Immature natural killer cell (primary cell): ENCODE data around the gene RBM14. TPM values are rescaled to one million over a fixed set of nuclear protein-coding genes. Genes with fewer than 3 reads are reported as not detected.

ENCODE experiments used
- DNase-seq, 3 donors: peaks; one replicate each; pipeline ENCODE4 v3.0.0; 2022; ENCODE audit warnings: mixed read lengths in 1 of 3
- H3K27ac Mint-ChIP-seq, 6 donors: one replicate each; pipeline ENCODE4 v1.8.0; 2020; ENCODE audit warnings: mixed read lengths in 6 of 6, mild to moderate bottlenecking in 5 of 6, inconsistent platforms in 4 of 6, moderate library complexity in 3 of 6
- H3K27me3 Mint-ChIP-seq, 3 donors: one replicate each; pipeline ENCODE4 v1.8.0; 2020 to 2021; ENCODE audit warnings: low read depth in 3 of 3, mild to moderate bottlenecking in 3 of 3, mixed read lengths in 3 of 3, moderate library complexity in 3 of 3, inconsistent platforms in 1 of 3
- H3K36me3 Mint-ChIP-seq, 3 donors: one replicate each; pipeline ENCODE4 v1.8.0; 2020; ENCODE audit warnings: mixed read lengths in 3 of 3, inconsistent platforms in 2 of 3, mild to moderate bottlenecking in 2 of 3
- H3K4me1 Mint-ChIP-seq, 2 donors: one replicate each; pipeline ENCODE4 v1.8.0; 2020; ENCODE audit warnings: inconsistent platforms in 2 of 2, mild to moderate bottlenecking in 2 of 2, mixed read lengths in 2 of 2, moderate library complexity in 1 of 2
- H3K4me3 Mint-ChIP-seq, 5 donors: one replicate each; pipeline ENCODE4 v1.8.0; 2020; ENCODE audit warnings: mild to moderate bottlenecking in 5 of 5, mixed read lengths in 5 of 5, inconsistent platforms in 3 of 5, moderate library complexity in 3 of 5
- H3K9me3 Mint-ChIP-seq, 6 donors: one replicate each; pipeline ENCODE4 v1.8.0; 2020; ENCODE audit warnings: mild to moderate bottlenecking in 6 of 6, mixed read lengths in 6 of 6, inconsistent platforms in 4 of 6, moderate library complexity in 3 of 6
- polyA plus RNA-seq, 3 donors: library from polyadenylated mRNA; unstranded; fragments of 300-500 nt; fragmentation: Illumina TruSeq; gene quantifications; one replicate each; pipeline ENCODE4 v1.2.3, GENCODE V29; 2021

Gene RBM14
- polyA plus RNA-seq, 3 donors from 2014 or later: 51.7 to 96.6 (median 73.2) TPM

DNA sequence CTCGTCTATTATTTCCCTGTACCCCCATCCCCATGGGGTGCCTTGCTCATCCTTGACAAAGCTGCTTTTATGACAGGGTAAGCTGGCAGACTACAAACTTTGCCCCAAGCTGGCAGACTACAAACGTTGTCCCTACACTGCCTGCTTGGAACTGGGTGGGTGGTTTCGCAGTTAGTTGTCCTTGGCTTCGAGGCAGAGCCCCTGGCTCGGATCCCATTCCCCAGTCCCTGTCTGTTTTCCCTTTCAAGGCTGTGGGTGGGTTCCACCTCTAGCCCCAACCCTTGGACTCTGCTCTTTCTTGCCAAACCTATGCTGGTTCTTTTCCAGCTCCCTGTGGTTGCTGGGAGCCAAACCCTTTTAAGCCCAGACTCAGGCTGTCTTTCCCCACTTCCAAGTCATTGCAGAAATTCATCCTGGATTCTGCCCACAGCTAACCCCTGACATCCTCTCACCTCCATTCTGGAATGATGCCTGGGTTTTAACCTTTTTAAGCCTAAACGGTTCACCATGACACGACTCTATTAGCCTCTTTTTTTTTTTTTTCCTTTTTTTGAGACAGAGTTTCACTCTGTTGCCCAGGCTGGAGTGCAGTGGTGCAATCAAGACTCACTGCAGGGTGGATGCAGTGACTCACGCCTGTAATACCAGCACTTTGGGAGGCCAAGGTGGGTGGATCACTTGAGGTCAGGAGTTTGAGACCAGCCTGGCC lies 9.2 kb upstream of the RBM14 start:
- no peak overlapping the region for H3K4me3 Mint-ChIP-seq
- no peaks in the 10 kb centered on the region for H3K9me3 Mint-ChIP-seq
- no peaks in the 10 kb centered on the region for H3K27me3 Mint-ChIP-seq
- no peak overlapping the region for H3K27ac Mint-ChIP-seq
- peaks cover 3 to 14% (median 9%) of the 10 kb centered on the region in 3 donors for H3K36me3 Mint-ChIP-seq
- peaks cover 15% of the 10 kb centered on the region in 2 donors for H3K4me1 Mint-ChIP-seq
- DNase-seq: no peak

DNA sequence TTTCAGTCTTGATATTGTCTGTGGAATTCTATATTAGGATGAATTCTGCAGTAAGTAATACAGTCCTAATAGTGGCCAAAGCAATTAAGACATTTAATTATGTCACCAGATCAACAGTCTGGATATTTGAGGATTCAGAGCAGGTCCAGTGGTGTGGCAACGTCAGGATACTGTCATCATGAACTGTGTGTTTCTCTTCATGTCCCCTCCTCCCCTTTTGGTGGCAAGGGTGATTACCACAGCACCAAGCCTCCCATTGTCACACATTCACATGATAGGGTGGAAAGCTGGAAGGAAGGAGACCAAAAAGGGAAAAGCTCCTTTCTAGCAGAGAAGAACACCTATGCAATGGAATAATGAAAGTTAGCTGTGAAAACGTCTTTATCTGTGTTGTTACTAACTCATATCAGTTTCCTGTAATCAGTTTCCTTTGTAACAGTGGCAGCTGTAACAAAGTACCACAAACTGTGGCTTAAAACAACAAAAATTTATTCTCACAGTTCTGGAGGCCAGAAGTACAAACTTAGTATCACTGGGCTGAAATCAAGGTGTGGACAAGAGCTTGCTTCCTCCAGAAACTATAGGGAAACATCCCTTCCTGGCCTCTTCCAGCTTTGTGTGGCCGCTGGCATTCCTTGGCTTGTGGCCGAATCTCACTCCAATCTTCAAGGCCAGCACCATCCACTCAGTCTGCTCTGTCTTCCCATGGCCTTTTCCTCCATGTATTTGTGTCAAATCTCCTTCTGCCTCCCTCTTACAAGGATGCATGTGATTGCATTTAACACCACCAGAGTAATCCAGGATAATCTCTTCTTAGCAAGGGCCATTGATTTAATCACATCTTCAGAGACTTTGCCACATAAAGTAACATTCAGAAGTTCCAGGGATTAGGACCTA lies 6.5 kb upstream of the RBM14 start:
- Mint-ChIP-seq H3K4me1 (peaks cover 15 to 16% of the 10 kb centered on the region in 2 donors), H3K27ac (peak overlapping the region; percentile 69 to 93 (median 89)), H3K4me3 (peak overlapping the region in 4 of 5 donors; percentile 12 to 60 (median 26)), H3K36me3 (peaks cover 1 to 3% (median 2%) of the 10 kb centered on the region in 3 donors), H3K27me3 (no peaks in the 10 kb centered on the region), H3K9me3 (no peaks in the 10 kb centered on the region)
- no peak for DNase-seq

DNA sequence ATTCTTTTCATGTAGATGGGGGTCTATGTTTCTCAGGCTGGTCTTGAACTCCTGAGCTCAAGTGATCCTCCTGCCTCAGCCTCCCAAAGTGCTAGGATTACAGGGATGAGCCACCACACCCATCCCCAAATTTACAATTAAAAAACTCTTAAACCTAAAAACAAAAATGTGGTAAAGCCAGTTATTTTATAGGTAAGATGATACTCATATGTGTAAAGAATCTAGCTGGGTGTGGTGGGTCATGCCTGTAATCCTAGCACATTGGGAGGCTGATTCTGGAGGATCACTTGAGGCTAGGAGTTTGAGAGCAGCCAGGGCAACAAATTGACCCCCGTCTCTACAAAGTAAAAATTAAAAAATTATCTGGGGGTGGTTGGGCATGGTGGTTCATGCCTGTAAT lies 4.0 kb upstream of the RBM14 start:
- H3K9me3 Mint-ChIP-seq: no peaks in the 10 kb centered on the region
- no peaks in the 10 kb centered on the region for H3K36me3 Mint-ChIP-seq
- DNase-seq: no peak
- no peak overlapping the region for H3K27ac Mint-ChIP-seq
- H3K4me1 Mint-ChIP-seq: peaks cover 31 to 36% of the 10 kb centered on the region in 2 donors
- no peak overlapping the region for H3K4me3 Mint-ChIP-seq
- H3K27me3 Mint-ChIP-seq: peaks cover 12 to 14% (median 13%) of the 10 kb centered on the region in 3 donors

DNA sequence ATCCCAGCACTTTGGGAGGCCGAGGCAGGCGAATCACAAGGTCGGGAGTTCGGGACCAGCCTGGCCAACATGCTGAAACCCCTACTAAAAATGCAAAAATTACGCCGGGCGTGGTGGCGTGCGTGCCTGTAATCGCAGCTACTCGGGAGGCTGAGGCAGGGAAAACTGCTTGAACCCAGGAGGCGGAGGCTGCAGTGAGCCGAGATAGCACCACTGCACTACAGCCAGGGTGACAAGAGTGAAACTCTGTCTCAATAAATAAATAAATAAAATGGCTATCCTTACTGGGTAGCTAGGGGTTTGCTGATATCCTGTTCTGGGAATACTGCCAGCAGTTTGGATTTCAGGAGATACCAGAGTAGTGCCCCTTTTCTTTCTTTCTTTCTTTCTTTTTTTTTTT lies 2.4 kb upstream of the RBM14 start:
- Mint-ChIP-seq H3K27ac (no peak overlapping the region), H3K27me3 (peaks cover 14 to 26% (median 22%) of the 10 kb centered on the region in 3 donors), H3K4me1 (peaks cover 47 to 52% of the 10 kb centered on the region in 2 donors), H3K9me3 (no peaks in the 10 kb centered on the region), H3K4me3 (no peak overlapping the region), H3K36me3 (peaks cover 0 to 4% (median 0%) of the 10 kb centered on the region in 3 donors)
- DNase-seq: no peak

GRCh38 chr11:66617155-66617834 lies 865 bp downstream of the RBM14 start:
- H3K27ac Mint-ChIP-seq: peak overlapping the region; percentile 96 to 99 (median 98)
- peak overlapping the region; percentile 97 to 99 (median 98) for H3K4me3 Mint-ChIP-seq
- H3K4me1 Mint-ChIP-seq: peaks cover 61 to 69% of the 10 kb centered on the region in 2 donors
- no peak for DNase-seq
- no peaks in the 10 kb centered on the region for H3K9me3 Mint-ChIP-seq
- H3K36me3 Mint-ChIP-seq: peaks cover 0 to 4% (median 0%) of the 10 kb centered on the region in 3 donors
- H3K27me3 Mint-ChIP-seq: peaks cover 14 to 30% (median 23%) of the 10 kb centered on the region in 3 donors

DNA sequence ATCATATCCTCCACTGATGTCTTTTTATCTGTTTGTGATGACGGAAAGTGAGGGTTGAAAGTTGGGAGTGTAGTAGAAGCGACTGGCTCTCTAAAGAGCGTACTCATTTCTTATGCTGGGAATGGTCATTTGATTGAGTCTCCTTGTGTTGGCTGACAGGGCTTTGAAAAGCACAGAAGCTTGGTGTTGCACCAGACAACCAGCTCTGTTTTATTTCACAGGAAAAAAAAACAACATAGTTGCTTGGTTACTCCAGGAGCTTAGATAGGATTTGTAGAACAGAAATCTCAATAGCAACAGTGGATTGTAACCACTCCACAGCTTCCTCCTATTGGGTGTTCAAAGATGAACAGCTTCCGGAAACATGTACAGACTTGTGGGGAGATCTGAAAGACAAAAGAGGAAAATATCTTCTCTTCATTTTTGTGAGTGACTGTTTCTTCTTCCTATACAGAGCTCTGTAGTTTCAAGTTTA lies 2.7 kb downstream of the RBM14 start:
- Mint-ChIP-seq H3K36me3 (peaks cover 0 to 10% (median 3%) of the 10 kb centered on the region in 3 donors), H3K27ac (peak overlapping the region; percentile 96 to 99 (median 98)), H3K9me3 (no peaks in the 10 kb centered on the region), H3K4me1 (peaks cover 79 to 88% of the 10 kb centered on the region in 2 donors), H3K27me3 (peaks cover 14 to 37% (median 23%) of the 10 kb centered on the region in 3 donors), H3K4me3 (peak overlapping the region; percentile 97 to 99 (median 98))
- peak; percentile 49 to 66 (median 60) for DNase-seq

- no peak for DNase-seq
- peaks cover 7 to 24% (median 7%) of the 10 kb centered on the region in 3 donors for H3K27me3 Mint-ChIP-seq
- no peak overlapping the region for H3K27ac Mint-ChIP-seq
- H3K9me3 Mint-ChIP-seq: no peaks in the 10 kb centered on the region
- H3K4me3 Mint-ChIP-seq: no peak overlapping the region
- peaks cover 72% of the 10 kb centered on the region in 2 donors for H3K4me1 Mint-ChIP-seq
- H3K36me3 Mint-ChIP-seq: peaks cover 4 to 34% (median 7%) of the 10 kb centered on the region in 3 donors
Observed at GRCh38 chr11:66624450-66624849, 8.0 kb downstream of the RBM14 start.

DNA sequence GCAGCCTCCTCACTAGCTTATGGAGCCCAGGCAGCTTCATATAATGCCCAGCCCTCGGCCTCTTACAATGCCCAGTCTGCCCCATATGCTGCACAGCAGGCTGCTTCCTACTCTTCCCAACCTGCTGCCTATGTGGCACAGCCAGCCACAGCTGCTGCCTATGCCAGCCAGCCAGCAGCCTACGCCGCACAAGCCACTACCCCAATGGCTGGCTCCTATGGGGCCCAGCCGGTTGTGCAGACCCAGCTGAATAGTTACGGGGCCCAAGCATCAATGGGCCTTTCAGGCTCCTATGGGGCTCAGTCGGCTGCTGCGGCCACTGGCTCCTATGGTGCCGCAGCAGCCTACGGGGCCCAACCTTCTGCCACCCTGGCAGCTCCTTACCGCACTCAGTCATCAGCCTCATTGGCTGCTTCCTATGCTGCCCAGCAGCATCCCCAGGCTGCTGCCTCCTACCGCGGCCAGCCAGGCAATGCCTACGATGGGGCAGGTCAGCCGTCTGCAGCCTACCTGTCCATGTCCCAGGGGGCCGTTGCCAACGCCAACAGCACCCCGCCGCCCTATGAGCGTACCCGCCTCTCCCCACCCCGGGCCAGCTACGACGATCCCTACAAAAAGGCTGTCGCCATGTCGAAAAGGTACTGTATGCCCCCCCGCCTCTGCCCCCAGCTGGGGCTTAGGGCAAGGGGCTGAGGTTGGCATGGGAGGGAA lies 8.8 kb downstream of the RBM14 start:
- H3K27ac Mint-ChIP-seq: no peak overlapping the region
- H3K4me3 Mint-ChIP-seq: no peak overlapping the region
- H3K9me3 Mint-ChIP-seq: no peaks in the 10 kb centered on the region
- peaks cover 68 to 72% of the 10 kb centered on the region in 2 donors for H3K4me1 Mint-ChIP-seq
- H3K27me3 Mint-ChIP-seq: peaks cover 7 to 24% (median 10%) of the 10 kb centered on the region in 3 donors
- H3K36me3 Mint-ChIP-seq: peaks cover 4 to 38% (median 7%) of the 10 kb centered on the region in 3 donors
- no peak for DNase-seq

GRCh38 chr11:66625752-66626149 lies 9.3 kb downstream of the RBM14 start:
- Mint-ChIP-seq H3K36me3 (peaks cover 4 to 39% (median 7%) of the 10 kb centered on the region in 3 donors), H3K27me3 (peaks cover 7 to 24% (median 10%) of the 10 kb centered on the region in 3 donors), H3K4me1 (peaks cover 64 to 69% of the 10 kb centered on the region in 2 donors), H3K9me3 (no peaks in the 10 kb centered on the region), H3K27ac (no peak overlapping the region), H3K4me3 (no peak overlapping the region)
- DNase-seq: no peak

GRCh38 chr11:66626382-66626781 lies 10.0 kb downstream of the RBM14 start:
- Mint-ChIP-seq H3K9me3 (no peaks in the 10 kb centered on the region), H3K4me3 (no peak overlapping the region), H3K4me1 (peaks cover 58 to 63% of the 10 kb centered on the region in 2 donors), H3K27ac (peak overlapping the region in 1 of 6 donors; percentile 71), H3K36me3 (peaks cover 4 to 39% (median 7%) of the 10 kb centered on the region in 3 donors), H3K27me3 (peaks cover 7 to 24% (median 10%) of the 10 kb centered on the region in 3 donors)
- DNase-seq: no peak

DNA sequence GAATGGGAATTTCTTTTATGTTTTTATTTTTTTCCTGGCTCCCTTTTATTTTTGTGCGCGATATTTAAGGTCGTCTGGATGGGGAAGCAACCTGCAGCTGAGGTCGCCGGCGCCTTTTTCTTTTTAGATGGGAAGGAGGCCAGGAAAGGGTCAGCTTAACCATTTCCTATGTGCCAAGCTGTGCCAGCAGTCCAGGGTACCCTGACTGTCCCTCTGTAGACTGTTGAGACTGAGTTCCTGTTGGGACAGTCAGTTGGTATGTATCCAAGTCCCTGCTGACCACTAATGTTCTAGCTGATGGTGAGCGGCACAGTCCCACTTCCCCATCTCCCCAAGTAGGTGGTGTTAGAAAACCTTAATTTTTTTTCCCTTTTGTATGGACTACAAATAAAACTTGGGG lies 10.5 kb downstream of the RBM14 start:
- Mint-ChIP-seq H3K4me3 (no peak overlapping the region), H3K27ac (no peak overlapping the region), H3K4me1 (peaks cover 54 to 61% of the 10 kb centered on the region in 2 donors), H3K9me3 (no peaks in the 10 kb centered on the region), H3K36me3 (peaks cover 4 to 39% (median 7%) of the 10 kb centered on the region in 3 donors), H3K27me3 (peaks cover 7 to 23% (median 10%) of the 10 kb centered on the region in 3 donors)
- no peak for DNase-seq

DNA sequence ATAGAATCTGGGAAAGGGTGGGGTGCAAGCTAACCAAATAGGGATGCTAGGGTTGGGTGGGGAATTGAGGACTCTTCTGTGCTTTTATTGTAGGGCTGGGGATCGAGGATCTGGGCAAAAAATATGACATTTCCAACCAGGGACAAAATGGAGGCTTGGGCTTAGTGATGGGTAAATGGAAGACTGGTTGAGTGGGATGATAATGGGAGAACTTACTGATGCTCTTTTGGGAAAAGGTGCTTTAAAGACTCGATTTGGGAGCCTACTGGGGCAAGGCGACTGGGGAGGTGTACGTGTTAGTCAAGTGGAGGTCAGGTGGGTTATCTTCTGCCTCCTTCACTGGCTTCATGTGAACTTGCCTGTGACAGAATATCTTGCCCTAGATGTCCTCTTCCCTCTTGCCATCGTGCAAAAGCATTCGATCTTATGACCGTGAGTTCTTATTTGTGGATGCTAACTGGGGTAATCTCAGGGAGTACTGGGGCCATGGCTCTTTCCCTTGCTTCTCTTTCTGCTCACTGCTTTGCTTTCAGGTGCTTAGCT lies 11.7 kb downstream of the RBM14 start:
- Mint-ChIP-seq H3K4me1 (peaks cover 46 to 54% of the 10 kb centered on the region in 2 donors), H3K27me3 (peaks cover 7 to 23% (median 12%) of the 10 kb centered on the region in 3 donors), H3K4me3 (no peak overlapping the region), H3K9me3 (no peaks in the 10 kb centered on the region), H3K27ac (peak overlapping the region; percentile 11 to 46 (median 30)), H3K36me3 (peaks cover 4 to 39% (median 7%) of the 10 kb centered on the region in 3 donors)
- DNase-seq: no peak
